ENCODE measurements around the gene ZNF444.

The ZNF444 gene

GRCh38 chr19:56140583-56141416 lies at the start of gene ZNF444:
Gene ZNF444 (plus strand): TSS chr19:56141287. CDS start chr19:56146912, 5,625 bp downstream.
- TF ChIP-seq GATA3 (IDR thresholded peaks at IDR 0.05; ENCODE audit: low read depth, low read length) (no peak), GATA2 (IDR thresholded peaks at IDR 0.05; ENCODE audit: low read depth, low read length) (no peak)

GRCh38 chr19:56091751-56092546 lies 49.1 kb upstream of the ZNF444 start:
- TF ChIP-seq GATA2 (IDR thresholded peaks at IDR 0.05; ENCODE audit: low read depth, low read length) (no peak), GATA3 (IDR thresholded peaks at IDR 0.05; ENCODE audit: low read depth, low read length) (no peak)

- TF ChIP-seq GATA3 (IDR thresholded peaks at IDR 0.05; ENCODE audit: low read depth, low read length), result no peak
- TF ChIP-seq GATA2 (IDR thresholded peaks at IDR 0.05; ENCODE audit: low read depth, low read length), result no peak
Observed at GRCh38 chr19:56092685-56093631, 48.1 kb upstream of the ZNF444 start.

GRCh38 chr19:56094449-56094848 lies 46.6 kb upstream of the ZNF444 start:
- TF ChIP-seq GATA2 (IDR thresholded peaks at IDR 0.05; ENCODE audit: low read depth, low read length) (no peak), GATA3 (IDR thresholded peaks at IDR 0.05; ENCODE audit: low read depth, low read length) (no peak)

GRCh38 chr19:56096665-56097064 lies 44.4 kb upstream of the ZNF444 start:
- TF ChIP-seq GATA3 (IDR thresholded peaks at IDR 0.05; ENCODE audit: low read depth, low read length) (no peak), GATA2 (IDR thresholded peaks at IDR 0.05; ENCODE audit: low read depth, low read length) (no peak)

GRCh38 chr19:56097306-56097705 lies 43.8 kb upstream of the ZNF444 start:
- TF ChIP-seq GATA3 (IDR thresholded peaks at IDR 0.05; ENCODE audit: low read depth, low read length) (no peak), GATA2 (IDR thresholded peaks at IDR 0.05; ENCODE audit: low read depth, low read length) (no peak)

GRCh38 chr19:56097776-56098175 lies 43.3 kb upstream of the ZNF444 start:
- TF ChIP-seq GATA3 (IDR thresholded peaks at IDR 0.05; ENCODE audit: low read depth, low read length), result no peak
- no peak for TF ChIP-seq GATA2 (IDR thresholded peaks at IDR 0.05; ENCODE audit: low read depth, low read length)

GRCh38 chr19:56098731-56099568 lies 42.1 kb upstream of the ZNF444 start:
- TF ChIP-seq GATA2 (IDR thresholded peaks at IDR 0.05; ENCODE audit: low read depth, low read length) (no peak), GATA3 (IDR thresholded peaks at IDR 0.05; ENCODE audit: low read depth, low read length) (no peak)

- TF ChIP-seq GATA3 (IDR thresholded peaks at IDR 0.05; ENCODE audit: low read depth, low read length) (no peak), GATA2 (IDR thresholded peaks at IDR 0.05; ENCODE audit: low read depth, low read length) (no peak)
Observed at GRCh38 chr19:56099638-56100539, 41.2 kb upstream of the ZNF444 start.

GRCh38 chr19:56101095-56101494 lies 40.0 kb upstream of the ZNF444 start:
- TF ChIP-seq GATA3 (IDR thresholded peaks at IDR 0.05; ENCODE audit: low read depth, low read length) (no peak), GATA2 (IDR thresholded peaks at IDR 0.05; ENCODE audit: low read depth, low read length) (no peak)

GRCh38 chr19:56101746-56102535 lies 39.1 kb upstream of the ZNF444 start:
- TF ChIP-seq GATA3 (IDR thresholded peaks at IDR 0.05; ENCODE audit: low read depth, low read length) (no peak), GATA2 (IDR thresholded peaks at IDR 0.05; ENCODE audit: low read depth, low read length) (no peak)

All from SH-SY5Y (cell line).